Astrocyte of the spinal cord (primary cell): Measurements from ENCODE around the gene BCS1L.
A peak's percentile ranks its signal among the peaks of the same experiment; 100 is the strongest.

Experiments used
- DNase-seq: peaks from one replicate; pipeline ENCODE4 v3.0.0; 2011; ENCODE audit warnings: low read depth, low spot score
- H3K4me3 ChIP-seq: 2 replicates; pipeline ENCODE4 v1.5.1; 2011; ENCODE audit warnings: low read depth, mild to moderate bottlenecking, low read length, moderate library complexity
- in situ Hi-C: cut with HindIII; loops from 2 replicates; pipeline ENCODE4 v1.10.0; 2017; ENCODE audit warnings: low sequenced_read_pairs
- TF ChIP-seq, protein P1 (sequence below): IDR thresholded peaks from 2 replicates; pipeline ENCODE4 v1.5.1; 2012; ENCODE audit warnings: low read depth, mild to moderate bottlenecking, low read length, inconsistent platforms

The BCS1L gene

DNA sequence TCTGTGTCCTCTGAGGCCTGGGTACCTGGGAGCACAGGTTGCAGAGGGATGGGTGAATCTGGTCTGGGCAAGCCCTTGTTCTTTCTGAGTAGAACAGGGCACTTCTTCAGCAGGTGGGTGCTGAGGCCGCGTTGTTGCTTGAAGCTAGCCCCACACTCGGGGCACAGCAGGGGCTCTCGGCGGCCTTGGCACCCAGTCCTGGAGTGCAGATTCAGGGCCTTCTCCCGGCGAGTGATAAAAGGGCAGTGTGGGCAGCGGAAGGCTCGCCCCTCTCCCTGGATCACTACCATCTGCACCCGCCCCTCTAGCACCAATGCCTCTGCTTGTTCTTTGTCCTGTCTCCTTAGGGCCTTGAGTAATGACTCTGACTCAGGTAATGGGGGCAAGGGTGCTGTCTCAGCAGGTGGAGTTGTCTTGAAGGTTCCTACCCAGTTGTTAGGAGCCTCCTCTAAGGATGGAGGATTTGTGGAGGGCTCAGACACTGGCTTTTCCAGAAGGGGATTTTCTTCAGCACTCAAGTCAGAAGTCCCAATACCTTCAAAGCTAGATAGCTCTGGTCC is 15.7 kb upstream of the BCS1L start:
- H3K4me3 ChIP-seq = no peak overlapping the region
- TF ChIP-seq, protein P1, sequence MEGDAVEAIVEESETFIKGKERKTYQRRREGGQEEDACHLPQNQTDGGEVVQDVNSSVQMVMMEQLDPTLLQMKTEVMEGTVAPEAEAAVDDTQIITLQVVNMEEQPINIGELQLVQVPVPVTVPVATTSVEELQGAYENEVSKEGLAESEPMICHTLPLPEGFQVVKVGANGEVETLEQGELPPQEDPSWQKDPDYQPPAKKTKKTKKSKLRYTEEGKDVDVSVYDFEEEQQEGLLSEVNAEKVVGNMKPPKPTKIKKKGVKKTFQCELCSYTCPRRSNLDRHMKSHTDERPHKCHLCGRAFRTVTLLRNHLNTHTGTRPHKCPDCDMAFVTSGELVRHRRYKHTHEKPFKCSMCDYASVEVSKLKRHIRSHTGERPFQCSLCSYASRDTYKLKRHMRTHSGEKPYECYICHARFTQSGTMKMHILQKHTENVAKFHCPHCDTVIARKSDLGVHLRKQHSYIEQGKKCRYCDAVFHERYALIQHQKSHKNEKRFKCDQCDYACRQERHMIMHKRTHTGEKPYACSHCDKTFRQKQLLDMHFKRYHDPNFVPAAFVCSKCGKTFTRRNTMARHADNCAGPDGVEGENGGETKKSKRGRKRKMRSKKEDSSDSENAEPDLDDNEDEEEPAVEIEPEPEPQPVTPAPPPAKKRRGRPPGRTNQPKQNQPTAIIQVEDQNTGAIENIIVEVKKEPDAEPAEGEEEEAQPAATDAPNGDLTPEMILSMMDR = no peak
- in situ Hi-C loops = no loop called here
- no peak for DNase-seq

DNA sequence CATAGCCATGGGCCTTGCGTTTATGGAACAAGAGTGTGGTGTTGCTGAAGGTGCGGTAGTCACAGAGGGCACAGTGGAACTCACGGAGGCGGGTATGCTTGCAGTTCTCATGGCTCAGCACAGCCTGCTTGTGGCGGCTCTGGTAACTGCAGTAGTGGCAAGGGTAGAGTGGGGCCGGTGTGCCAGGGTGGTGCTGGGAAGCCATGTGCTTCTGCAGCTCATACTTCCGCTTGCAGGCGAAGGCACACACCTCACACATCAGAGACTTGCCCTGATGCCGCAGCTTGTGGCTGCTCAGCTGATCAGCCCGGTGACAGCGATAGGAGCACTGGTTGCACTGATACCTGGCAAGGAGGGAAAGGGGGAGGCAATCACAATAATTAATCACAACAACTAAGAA is 14.8 kb upstream of the BCS1L start:
- in situ Hi-C loops = no loop called here
- no peak for DNase-seq
- H3K4me3 ChIP-seq = no peak overlapping the region
- TF ChIP-seq, protein P1 = no peak

GRCh38 chr2:218645126-218645525 is 14.4 kb upstream of the BCS1L start:
- no peak overlapping the region for H3K4me3 ChIP-seq
- TF ChIP-seq, protein P1 = no peak
- in situ Hi-C loops = no loop called here
- peak; percentile 59 for DNase-seq

DNA sequence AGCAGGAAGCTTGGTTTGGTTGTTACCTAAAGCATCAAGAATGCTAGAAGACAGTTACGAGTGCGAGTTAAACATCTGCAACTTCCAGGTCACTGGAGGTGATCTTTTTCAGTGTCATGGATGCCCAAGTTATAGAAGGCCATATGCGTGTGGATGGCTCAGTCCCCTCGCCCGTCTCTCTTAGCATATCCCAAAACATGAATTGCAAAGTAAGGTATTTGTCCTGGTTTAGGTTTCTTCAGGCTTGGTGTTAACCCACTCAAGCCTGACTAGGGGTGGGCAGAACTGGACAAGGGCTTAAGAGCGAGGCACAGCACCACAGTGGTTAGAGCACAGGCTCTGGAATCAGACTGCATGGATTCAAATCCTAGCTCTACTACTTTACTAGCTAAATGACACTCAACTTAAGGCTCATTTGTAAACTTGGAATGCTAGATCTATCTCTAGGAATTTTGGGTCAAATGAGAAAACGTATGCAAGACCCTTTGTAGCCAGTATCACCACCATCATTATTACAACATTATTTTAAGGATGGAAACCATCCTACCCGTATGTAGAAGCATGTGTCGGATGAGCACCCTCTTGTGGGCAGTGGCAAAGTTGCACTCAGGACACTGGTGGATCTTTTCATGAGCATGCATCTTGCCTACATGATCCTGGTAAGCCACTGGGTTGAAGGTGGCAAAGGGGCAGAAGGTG is 11.2 kb upstream of the BCS1L start:
- DNase-seq = peak; percentile 63
- H3K4me3 ChIP-seq = no peak overlapping the region
- TF ChIP-seq, protein P1 = peak; percentile 92
- in situ Hi-C loops = no loop called here

DNA sequence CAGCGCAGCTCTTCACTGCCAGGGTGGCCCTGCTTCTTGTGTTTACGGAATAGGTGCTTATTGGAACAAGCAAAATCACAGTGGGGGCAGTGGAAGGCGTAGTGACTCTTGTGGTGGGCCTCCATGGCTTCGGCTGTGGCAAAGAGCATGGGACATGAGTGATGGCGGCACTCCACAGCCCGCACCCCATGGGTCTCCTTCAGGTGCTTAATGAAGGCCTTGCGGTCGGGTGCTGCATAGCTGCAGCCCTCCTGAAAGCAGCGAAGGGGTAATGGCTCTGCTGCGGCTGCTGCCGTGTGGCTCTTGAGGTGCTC is 10.7 kb upstream of the BCS1L start:
- in situ Hi-C loops = no loop called here
- TF ChIP-seq, protein P1 = no peak
- no peak for DNase-seq

DNA sequence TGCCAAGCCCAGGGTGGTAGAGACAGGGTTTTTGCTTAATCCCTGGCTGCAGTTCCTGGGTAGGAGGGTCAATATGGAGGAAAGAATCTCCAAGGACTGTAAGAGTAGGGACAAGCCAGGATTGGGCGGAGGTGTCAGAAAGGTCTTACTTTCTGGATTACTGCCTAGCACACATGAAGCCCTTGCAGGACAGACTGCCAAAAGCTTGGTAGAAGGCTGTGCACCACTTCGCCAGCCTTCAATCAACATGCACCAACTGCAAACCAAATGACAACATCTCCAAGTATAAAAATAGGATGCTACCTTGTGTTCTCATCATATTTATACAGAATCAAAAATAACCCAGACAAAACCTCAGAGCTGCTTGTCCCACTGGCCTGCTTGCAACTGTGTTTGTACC is 3.7 kb upstream of the BCS1L start:
- DNase-seq = no peak
- TF ChIP-seq, protein P1 = no peak
- in situ Hi-C loops = no loop called here
- H3K4me3 ChIP-seq = no peak overlapping the region

More for the DNA sequence above, 10.7 kb upstream of the BCS1L start:
- no peak overlapping the region for H3K4me3 ChIP-seq
